Right atrium auricular region (tissue), 2 donors: ENCODE results near the gene ZNF549. TPM values are rescaled to one million over a fixed set of nuclear protein-coding genes. Genes with fewer than 3 reads are reported as not detected.

Experiments used
- DNase-seq: peaks from one replicate; pipeline ENCODE4 v3.0.0-alpha.2; 2019; ENCODE audit warnings: low spot score
- H3K27ac ChIP-seq, 2 donors: fragments of 200-600 bp; sonication (generic); 1 replicate in 1 of 2; 2 replicates in 1 of 2; pipeline ENCODE4 v1.5.1; 2016 to 2019
- H3K27me3 ChIP-seq, 2 donors: fragments of 200-600 bp; sonication (generic); one replicate each; pipeline versions ENCODE4 v1.5.1 to v1.6.0; 2017 to 2019
- H3K36me3 ChIP-seq: fragments of 200-600 bp; sonication (generic); one replicate; pipeline ENCODE4 v1.5.1; 2016
- H3K4me1 ChIP-seq, 2 donors: fragments of 200-600 bp; sonication (generic); one replicate each; pipeline versions ENCODE4 v1.5.1 to v1.6.0; 2017 to 2019
- H3K4me3 ChIP-seq, 2 donors: fragments of 200-600 bp; sonication (generic); 1 replicate in 1 of 2; 2 replicates in 1 of 2; pipeline ENCODE4 v1.5.1; 2017 to 2019; ENCODE audit warnings: mild to moderate bottlenecking in 1 of 2, moderate library complexity in 1 of 2
- H3K9me3 ChIP-seq, 2 donors: fragments of 200-600 bp; sonication (generic); one replicate each; pipeline ENCODE4 v1.5.1; 2019
- total RNA-seq, 2 donors: library from RNA; depleted of rRNA; stranded (reverse); fragments of >200 nt; gene quantifications; one replicate each; pipeline ENCODE4 v1.1.0, GENCODE V29; 2016
- TF ChIP-seq, protein P1 (sequence below), 2 donors: fragments of 200-600 bp; sonication (generic); IDR thresholded peaks; one replicate each; pipeline ENCODE4 v1.5.1; 2019; ENCODE audit warnings: antibody characterized with exemption in 2 of 2

ZNF549 gene
- total RNA-seq, 2 donors from 2014 or later = 2.2 to 4.1 TPM

GRCh38 chr19:57578487-57579205 is 51.5 kb downstream of the ZNF549 start, which contains the start of gene ZNF416:
Gene ZNF416 (minus strand): TSS chr19:57578911. CDS start chr19:57578704, 207 bp downstream.
- Histone ChIP-seq H3K4me1 (peaks cover 0 to 21% of the 10 kb centered on the region in 2 donors), H3K27ac (peak within 1 kb of the TSS; percentile 58 to 77), H3K4me3 (peak within 1 kb of the TSS; percentile 91 to 94), H3K9me3 (peaks cover 12 to 41% of the 10 kb centered on the region in 2 donors), H3K36me3 (peaks cover 35% of the 10 kb centered on the region), H3K27me3 (no peaks in the 10 kb centered on the region)
- TF ChIP-seq, protein P1, sequence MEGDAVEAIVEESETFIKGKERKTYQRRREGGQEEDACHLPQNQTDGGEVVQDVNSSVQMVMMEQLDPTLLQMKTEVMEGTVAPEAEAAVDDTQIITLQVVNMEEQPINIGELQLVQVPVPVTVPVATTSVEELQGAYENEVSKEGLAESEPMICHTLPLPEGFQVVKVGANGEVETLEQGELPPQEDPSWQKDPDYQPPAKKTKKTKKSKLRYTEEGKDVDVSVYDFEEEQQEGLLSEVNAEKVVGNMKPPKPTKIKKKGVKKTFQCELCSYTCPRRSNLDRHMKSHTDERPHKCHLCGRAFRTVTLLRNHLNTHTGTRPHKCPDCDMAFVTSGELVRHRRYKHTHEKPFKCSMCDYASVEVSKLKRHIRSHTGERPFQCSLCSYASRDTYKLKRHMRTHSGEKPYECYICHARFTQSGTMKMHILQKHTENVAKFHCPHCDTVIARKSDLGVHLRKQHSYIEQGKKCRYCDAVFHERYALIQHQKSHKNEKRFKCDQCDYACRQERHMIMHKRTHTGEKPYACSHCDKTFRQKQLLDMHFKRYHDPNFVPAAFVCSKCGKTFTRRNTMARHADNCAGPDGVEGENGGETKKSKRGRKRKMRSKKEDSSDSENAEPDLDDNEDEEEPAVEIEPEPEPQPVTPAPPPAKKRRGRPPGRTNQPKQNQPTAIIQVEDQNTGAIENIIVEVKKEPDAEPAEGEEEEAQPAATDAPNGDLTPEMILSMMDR (IDR thresholded peaks at IDR 0.05) = peak in 1 of 2 donors; percentile 45
- DNase-seq = peak; percentile 99

DNA sequence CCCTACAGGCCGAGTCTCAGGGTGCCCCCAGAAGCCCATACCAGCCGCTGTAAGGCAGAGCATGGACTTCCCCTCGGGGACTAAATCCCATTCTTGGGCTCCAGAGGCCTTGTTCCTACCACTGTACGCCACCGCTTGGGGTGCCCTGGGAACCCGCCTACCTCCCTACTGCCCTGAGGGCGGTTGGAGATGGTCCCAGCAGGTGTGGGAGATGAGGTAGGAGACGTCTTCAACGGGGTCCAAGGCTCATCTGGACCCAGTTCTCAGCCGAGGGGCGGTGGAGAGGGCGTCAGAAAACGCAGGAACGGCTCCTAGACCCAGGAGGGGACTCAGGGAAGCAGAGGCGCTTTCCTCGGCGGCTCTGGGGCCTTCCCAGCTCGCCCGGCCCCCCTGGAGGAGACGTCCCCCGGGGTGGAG is 56.0 kb downstream of the ZNF549 start:
- DNase-seq = no peak
- peaks cover 0 to 26% of the 10 kb centered on the region in 2 donors for H3K9me3 ChIP-seq
- H3K4me1 ChIP-seq = peaks cover 0 to 21% of the 10 kb centered on the region in 2 donors
- no peaks in the 10 kb centered on the region for H3K27me3 ChIP-seq
- peak overlapping the region; percentile 66 to 75 for H3K27ac ChIP-seq
- TF ChIP-seq, protein P1 (IDR thresholded peaks at IDR 0.05) = no peak
- H3K4me3 ChIP-seq = peak overlapping the region; percentile 53 to 72
- no peaks in the 10 kb centered on the region for H3K36me3 ChIP-seq

- Histone ChIP-seq H3K4me3 (peak within 1 kb of the TSS; percentile 53 to 72), H3K27ac (peak within 1 kb of the TSS; percentile 66 to 75), H3K27me3 (no peaks in the 10 kb centered on the region), H3K36me3 (peaks cover 4% of the 10 kb centered on the region), H3K9me3 (peaks cover 0 to 32% of the 10 kb centered on the region in 2 donors), H3K4me1 (peaks cover 0 to 20% of the 10 kb centered on the region in 2 donors)
- TF ChIP-seq, protein P1 (IDR thresholded peaks at IDR 0.05) = peak in 1 of 2 donors; percentile 50
- peak; percentile 91 for DNase-seq
Observed at GRCh38 chr19:57583521-57584416, 56.6 kb downstream of the ZNF549 start, which contains the start of gene ZIK1. Gene ZIK1 (plus strand): TSS chr19:57584145. CDS start chr19:57584357, 212 bp downstream.

DNA sequence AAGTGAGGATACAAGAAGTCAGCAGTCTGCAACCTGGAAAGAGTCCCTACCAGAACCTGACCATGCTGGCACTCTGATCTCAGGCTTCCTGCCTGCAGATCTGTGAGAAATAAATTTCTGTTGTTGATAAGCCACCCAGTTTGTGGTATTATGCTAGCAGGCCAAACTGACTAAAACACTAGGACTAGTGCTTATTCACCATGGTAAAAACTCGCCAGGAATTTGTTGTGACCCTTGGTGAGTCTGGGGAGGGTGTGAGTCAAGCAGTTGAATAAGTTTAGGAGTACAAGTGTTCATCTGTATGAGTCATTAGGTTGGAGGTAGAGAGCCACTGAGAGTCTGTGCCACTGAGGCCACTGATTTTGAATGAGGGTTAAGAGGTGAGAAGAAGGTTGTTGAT is 60.4 kb downstream of the ZNF549 start:
- H3K36me3 ChIP-seq = peaks cover 33% of the 10 kb centered on the region
- peaks cover 0 to 15% of the 10 kb centered on the region in 2 donors for H3K4me1 ChIP-seq
- no peak overlapping the region for H3K4me3 ChIP-seq
- TF ChIP-seq, protein P1 (IDR thresholded peaks at IDR 0.05) = no peak
- H3K27me3 ChIP-seq = no peaks in the 10 kb centered on the region
- H3K9me3 ChIP-seq = peaks cover 14 to 70% of the 10 kb centered on the region in 2 donors
- DNase-seq = no peak
- H3K27ac ChIP-seq = no peak overlapping the region

GRCh38 chr19:57599377-57599760 is 72.2 kb downstream of the ZNF549 start:
- Histone ChIP-seq H3K27ac (peak overlapping the region; percentile 54 to 60), H3K4me1 (peaks cover 0 to 8% of the 10 kb centered on the region in 2 donors), H3K27me3 (no peaks in the 10 kb centered on the region), H3K4me3 (peak overlapping the region; percentile 66 to 91), H3K9me3 (peaks cover 0 to 5% of the 10 kb centered on the region in 2 donors), H3K36me3 (peaks cover 2% of the 10 kb centered on the region)
- no peak for DNase-seq
- TF ChIP-seq, protein P1 (IDR thresholded peaks at IDR 0.05) = no peak
